ENCODE measurements around the gene CHMP6. TPM values are rescaled to one million over a fixed set of nuclear protein-coding genes. Genes with fewer than 3 reads are reported as not detected.
A peak's percentile ranks its signal among the peaks of the same experiment; 100 is the strongest.

Gene CHMP6
- total RNA-seq = 9.4 and 17.5 TPM in 2 replicates

- DNase-seq (ENCODE audit: low read depth) = peak; percentile 18
Observed at GRCh38 chr17:80991645-80992076, at the start of gene CHMP6. Gene CHMP6 (plus strand): TSS chr17:80991841. CDS start chr17:80991919, 78 bp downstream.

- DNase-seq (ENCODE audit: low read depth) = peak; percentile 1
Observed at GRCh38 chr17:80942423-80943345, 49.0 kb upstream of the CHMP6 start.

GRCh38 chr17:80943346-80944145, 48.1 kb upstream of the CHMP6 start:
- no peak for DNase-seq (ENCODE audit: low read depth)

- no peak for DNase-seq (ENCODE audit: low read depth)
Observed at GRCh38 chr17:80944326-80944725, 47.3 kb upstream of the CHMP6 start.

- no peak for DNase-seq (ENCODE audit: low read depth)
Observed at GRCh38 chr17:80945736-80946135, 45.9 kb upstream of the CHMP6 start.

GRCh38 chr17:80946449-80946848, 45.2 kb upstream of the CHMP6 start:
- no peak for DNase-seq (ENCODE audit: low read depth)

- DNase-seq (ENCODE audit: low read depth) = no peak
Observed at GRCh38 chr17:80947200-80947940, 44.3 kb upstream of the CHMP6 start.

GRCh38 chr17:80948019-80948975, 43.3 kb upstream of the CHMP6 start:
- DNase-seq (ENCODE audit: low read depth) = no peak

- DNase-seq (ENCODE audit: low read depth) = no peak
Observed at GRCh38 chr17:80948976-80949450, 42.6 kb upstream of the CHMP6 start.

- no peak for DNase-seq (ENCODE audit: low read depth)
Observed at GRCh38 chr17:80949451-80950421, 41.9 kb upstream of the CHMP6 start.

- no peak for DNase-seq (ENCODE audit: low read depth)
Observed at GRCh38 chr17:80950466-80951120, 41.0 kb upstream of the CHMP6 start.

- no peak for DNase-seq (ENCODE audit: low read depth)
Observed at GRCh38 chr17:80951121-80952090, 40.2 kb upstream of the CHMP6 start.

- no peak for DNase-seq (ENCODE audit: low read depth)
Observed at GRCh38 chr17:80952291-80952690, 39.4 kb upstream of the CHMP6 start.

- DNase-seq (ENCODE audit: low read depth) = no peak
Observed at GRCh38 chr17:80953471-80954315, 37.9 kb upstream of the CHMP6 start.

- DNase-seq (ENCODE audit: low read depth) = no peak
Observed at GRCh38 chr17:80955078-80955477, 36.6 kb upstream of the CHMP6 start.

GRCh38 chr17:80955671-80956280, 35.9 kb upstream of the CHMP6 start:
- DNase-seq (ENCODE audit: low read depth) = no peak
